IPS-18c (cell line): ENCODE data around the gene SNRPB.

Experiments used
- H3K4me3 ChIP-seq: 2 replicates; pipeline ENCODE4 v1.7.0; 2013; ENCODE audit warnings: low read depth, mild to moderate bottlenecking, low read length, moderate library complexity; ENCODE audit not compliant: insufficient read depth
- H3K9me3 ChIP-seq: one replicate; pipeline ENCODE4 v1.6.1; 2013; ENCODE audit warnings: mild to moderate bottlenecking, low read length, moderate library complexity; ENCODE audit not compliant: control insufficient read depth, insufficient read depth

The SNRPB gene

DNA sequence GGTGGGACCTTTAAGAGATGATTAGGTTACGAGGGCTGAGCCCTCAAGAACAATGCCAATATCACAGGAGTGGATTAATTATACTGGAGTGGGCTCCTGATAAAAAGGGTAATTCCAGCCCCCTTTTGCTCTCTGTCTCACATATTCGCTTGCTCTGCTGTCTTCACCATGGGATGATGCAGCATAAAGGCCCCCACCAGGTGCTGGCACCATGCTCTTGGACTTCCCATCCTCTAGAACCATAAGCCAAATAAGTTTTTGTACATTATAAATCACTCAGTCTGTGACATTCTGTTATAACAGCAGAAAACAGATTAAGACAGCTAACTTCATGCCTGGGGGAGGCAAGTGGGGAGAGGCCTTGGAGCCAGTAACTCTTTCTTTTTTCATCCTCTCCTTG lies 9.8 kb upstream of the SNRPB start:
- Histone ChIP-seq H3K4me3 (no peak overlapping the region), H3K9me3 (no peaks in the 10 kb centered on the region)

GRCh38 chr20:2476742-2477615 lies 6.4 kb upstream of the SNRPB start:
- Histone ChIP-seq H3K4me3 (no peak overlapping the region), H3K9me3 (no peaks in the 10 kb centered on the region)

DNA sequence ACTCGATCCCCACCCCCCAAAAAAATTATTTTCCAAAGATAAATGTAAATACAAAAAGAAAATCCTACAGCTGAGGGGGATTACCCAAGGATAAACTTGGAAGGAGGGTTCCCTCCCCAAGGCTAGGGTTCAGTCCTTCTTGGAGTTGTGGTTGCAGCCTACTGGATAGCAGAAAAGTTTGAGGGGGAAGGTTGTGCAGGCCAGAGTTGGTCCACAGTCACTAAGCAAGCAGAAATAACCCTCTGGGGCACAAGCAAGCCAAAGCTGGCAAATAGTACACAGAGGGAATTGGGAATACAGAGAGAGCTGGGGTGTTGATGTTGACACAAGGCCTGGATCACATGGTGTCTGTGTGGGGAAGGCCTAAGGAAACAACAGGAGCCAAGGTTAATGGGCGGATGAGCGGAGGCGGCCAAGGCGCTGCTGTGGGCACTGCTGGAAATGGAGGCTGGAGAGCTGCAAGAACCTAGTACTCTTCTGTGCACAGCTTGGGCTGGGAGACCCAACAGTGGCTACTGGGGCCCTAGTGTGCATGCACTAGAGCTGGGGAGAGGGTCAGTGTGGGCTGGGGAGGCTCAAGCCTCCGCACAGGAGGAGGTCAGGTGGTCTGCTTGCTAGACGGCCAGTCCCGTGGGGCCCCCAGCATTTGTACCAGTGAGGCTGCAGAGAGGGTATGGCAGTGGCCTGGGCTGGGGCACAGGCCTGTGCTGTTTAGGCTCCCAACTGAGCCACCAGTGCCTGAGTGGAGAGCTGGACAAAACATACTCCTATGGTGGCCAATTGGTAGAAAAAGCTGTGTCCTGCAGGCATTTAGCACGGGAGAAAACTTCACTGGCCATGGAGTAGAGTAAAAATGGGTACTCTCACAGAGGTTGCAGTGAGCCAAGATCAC lies 5.5 kb upstream of the SNRPB start:
- Histone ChIP-seq H3K9me3 (no peaks in the 10 kb centered on the region), H3K4me3 (no peak overlapping the region)

- no peaks in the 10 kb centered on the region for H3K9me3 ChIP-seq
- no peak overlapping the region for H3K4me3 ChIP-seq
Measured at GRCh38 chr20:2473516-2473915, 2.9 kb upstream of the SNRPB start.

DNA sequence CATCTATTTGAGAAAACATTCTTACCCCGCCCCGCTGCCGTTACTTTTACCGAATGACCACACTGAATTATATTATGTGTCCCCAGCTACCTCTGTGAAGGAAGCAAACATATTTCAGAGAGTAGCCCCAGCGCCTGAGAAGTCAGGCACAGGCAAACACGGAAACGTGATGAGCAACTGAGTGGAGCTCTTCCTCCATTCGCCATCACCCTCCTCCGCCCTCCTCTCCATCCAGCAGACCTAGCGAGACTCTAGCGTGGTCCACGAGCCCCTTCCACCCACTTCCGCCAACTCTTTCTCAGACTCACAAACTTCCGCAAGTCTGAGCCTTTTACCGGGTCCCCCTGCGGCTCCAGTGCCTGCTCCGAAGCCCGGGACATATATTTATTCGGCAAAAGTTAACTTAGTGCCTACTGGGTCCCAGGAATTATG lies 582 bp downstream of the SNRPB start:
- no peaks in the 10 kb centered on the region for H3K9me3 ChIP-seq
- peak overlapping the region; percentile 88 for H3K4me3 ChIP-seq

DNA sequence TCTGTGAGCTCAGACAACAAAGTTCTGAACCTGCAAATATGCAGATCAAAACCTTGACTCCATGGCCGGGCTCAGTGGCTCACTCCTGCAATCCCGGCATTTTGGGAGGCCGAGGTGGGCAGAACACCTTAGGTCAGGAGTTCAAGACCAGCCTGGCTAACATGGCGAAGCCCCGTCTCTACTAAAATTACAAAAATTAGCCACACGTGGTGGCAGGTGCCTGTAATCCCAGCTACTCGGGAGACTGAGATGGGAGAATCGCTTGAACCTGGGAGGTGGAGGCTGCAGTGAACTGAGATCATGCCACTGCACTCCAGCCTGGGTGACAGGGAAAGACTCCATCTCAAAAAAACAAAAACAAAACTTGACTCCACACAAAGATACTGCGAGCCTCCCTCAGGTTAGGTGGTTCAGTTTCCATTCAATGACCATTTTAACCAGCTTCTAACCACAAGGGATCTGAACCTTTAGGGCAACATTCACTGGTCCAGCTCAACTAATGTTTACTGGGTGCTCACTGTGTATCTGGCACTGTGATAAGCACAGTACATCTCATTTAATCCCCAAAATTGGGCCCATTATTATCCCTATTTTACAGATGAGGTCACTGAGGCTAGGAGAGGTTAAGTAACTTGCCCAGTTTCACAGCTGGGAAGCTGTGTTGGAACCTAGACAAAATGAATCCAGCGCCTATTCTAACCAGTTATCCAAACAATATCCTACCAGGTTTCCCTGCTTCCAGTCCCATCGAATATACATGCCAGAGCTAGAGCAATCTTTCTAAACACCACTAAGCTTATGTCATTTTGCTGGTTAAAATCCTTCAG lies 1.8 kb downstream of the SNRPB start:
- H3K4me3 ChIP-seq, result peak overlapping the region; percentile 88
- H3K9me3 ChIP-seq, result no peaks in the 10 kb centered on the region

DNA sequence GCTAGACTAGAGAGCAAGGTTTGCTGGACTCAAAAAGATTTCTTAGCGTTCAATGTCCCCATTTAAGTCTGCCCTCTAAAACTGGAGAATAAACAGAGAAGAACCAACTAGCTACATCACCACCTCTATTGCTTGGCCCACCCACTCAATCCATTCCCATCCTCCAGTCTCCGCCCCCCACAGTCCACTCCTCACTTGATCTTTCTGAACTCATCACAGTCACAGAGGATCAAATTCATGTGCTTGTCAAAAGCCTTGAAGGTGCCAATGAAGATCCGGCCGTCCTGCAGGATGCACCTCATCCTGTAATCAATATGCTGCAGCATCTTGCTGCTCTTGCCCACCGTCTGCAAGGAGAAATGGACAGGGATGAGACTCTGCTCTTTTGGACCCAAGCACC lies 3.2 kb downstream of the SNRPB start:
- H3K9me3 ChIP-seq, result no peaks in the 10 kb centered on the region
- H3K4me3 ChIP-seq, result no peak overlapping the region

DNA sequence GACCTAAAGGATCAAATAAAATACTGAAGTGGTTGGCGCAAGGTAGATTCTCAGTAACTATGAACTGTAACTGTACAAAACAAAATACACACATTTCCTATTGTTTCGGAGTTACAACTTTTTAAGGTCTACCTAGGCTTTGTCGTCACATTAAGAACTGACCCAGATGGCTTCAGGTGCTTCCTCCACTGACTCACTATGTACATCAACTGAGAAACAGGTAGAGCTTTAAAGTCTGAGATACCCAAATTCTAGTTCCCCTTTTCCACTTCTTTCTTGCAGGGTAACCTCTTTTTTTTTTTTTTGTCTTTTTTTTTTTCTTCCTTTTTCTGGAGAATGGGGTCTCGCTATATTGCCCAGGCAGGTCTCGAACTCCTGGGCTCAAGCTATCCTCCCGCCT lies 5.5 kb downstream of the SNRPB start:
- Histone ChIP-seq H3K9me3 (no peaks in the 10 kb centered on the region), H3K4me3 (no peak overlapping the region)

- no peak overlapping the region for H3K4me3 ChIP-seq
- no peaks in the 10 kb centered on the region for H3K9me3 ChIP-seq
Measured at GRCh38 chr20:2463616-2464365, 6.8 kb downstream of the SNRPB start.

DNA sequence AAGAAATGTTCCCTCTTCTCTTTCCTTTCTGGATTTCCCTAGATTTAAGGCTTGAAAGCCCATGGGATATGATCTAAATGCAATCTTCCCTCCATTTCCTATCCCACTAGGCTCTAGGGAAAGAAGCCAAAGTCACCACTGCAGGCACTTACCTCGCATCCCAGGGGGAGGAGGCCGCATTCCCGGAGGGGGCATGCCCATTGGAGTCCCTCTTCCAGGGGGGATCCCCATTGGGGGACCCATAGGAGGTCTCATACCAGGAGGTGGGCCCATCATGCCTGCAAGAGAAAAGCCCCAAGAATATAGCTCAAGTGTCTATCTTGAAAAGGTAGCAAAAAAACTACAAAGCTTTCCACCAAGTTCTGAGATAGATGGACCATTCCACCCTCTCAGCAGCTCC lies 8.1 kb downstream of the SNRPB start:
- no peak overlapping the region for H3K4me3 ChIP-seq
- no peaks in the 10 kb centered on the region for H3K9me3 ChIP-seq

DNA sequence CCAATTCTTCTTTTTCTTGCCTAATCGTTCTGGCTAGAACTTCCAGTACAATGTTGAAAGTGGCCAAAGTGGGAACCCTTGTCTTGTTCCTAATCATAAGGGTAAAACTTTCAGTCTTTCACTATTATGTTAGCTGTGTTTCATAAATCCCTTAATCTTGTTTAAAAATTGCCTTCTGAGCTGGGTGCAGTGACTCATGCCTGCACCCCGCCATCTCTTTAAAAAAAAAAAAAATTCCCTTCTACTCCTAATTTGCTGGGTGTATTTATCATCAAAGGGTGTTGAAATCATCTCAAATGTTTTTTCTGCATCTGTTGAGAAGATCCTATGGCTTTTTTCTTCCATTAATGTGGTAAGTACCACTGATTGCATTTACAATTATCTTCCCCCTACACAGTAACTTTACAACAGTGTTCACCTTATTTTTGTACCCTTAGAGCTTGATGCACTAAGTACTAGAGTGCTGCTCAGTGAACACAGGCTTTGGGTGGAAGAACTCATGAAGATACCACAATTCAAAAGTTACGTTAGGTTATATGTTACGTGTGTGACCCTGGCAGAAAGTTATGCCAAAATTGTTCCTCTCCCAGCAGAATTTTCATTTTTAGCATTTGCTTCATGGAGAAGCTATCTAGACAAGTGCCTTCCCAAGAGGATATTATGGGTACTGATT lies 9.7 kb downstream of the SNRPB start:
- Histone ChIP-seq H3K9me3 (no peaks in the 10 kb centered on the region), H3K4me3 (no peak overlapping the region)

DNA sequence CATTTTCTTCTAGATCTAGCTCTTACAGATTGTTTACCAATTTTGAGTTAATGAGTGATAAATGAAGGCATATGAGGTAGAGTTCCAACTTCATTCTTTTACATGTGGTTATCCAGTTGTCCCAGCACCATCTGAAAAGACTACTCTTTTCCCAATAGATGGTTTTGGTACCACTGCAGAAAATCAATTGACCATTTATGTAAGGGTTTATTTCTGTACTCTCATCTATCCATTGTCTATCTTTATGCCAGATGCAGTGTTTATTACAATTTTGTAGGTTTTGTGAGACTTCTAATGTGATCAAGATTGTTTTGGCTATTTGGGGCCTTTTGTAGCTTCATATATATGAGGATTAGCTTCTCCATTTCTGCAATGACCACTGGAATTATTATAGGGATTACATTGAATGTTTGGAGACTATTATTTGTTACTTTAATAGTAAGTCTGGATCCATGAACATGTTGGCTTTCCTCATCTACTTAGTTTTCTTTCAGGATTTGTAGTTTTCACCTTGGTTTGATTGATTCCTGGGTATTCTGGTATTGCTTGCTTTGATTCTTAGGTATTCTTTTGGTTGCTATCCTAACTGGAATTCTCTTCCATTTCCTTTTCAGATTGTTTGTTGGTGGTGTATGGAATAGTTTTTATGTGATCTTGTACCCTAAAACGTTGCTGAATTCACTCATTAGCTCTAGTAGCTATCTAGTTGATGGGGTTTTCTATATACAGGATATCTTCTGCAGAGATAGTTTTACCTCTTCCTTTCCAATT lies 10.4 kb downstream of the SNRPB start:
- no peak overlapping the region for H3K4me3 ChIP-seq
- H3K9me3 ChIP-seq, result no peaks in the 10 kb centered on the region

DNA sequence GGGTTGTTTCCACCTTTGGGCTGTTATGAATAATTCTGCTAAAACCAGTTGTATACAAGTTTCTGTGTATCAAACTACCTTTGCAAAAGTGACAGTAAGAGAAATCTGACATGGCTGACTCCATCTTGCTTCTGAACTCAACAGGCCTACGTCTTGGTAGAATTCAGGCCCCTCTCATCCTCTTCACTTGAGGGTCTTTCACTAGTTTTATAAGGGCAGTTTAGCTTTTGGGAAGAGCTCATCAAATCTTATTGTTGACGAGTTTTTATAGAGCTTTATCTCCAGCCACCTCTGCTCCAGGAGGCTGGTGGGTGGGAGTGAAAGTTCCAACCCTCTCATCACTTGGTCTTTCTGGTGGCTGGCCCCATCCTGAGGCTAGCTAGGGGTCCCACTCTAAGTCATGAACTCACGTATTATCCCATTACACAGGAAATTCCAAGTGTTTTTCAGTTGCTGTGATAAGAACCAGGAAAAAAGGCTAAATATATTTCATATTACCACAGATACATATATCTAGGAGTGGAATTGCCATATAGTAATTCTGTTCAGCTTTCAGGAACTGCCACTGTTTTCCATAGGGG lies 11.6 kb downstream of the SNRPB start:
- H3K9me3 ChIP-seq, result no peaks in the 10 kb centered on the region
- no peak overlapping the region for H3K4me3 ChIP-seq

- H3K4me3 ChIP-seq, result no peak overlapping the region
- H3K9me3 ChIP-seq, result no peaks in the 10 kb centered on the region
Measured at GRCh38 chr20:2455771-2456497, 14.7 kb downstream of the SNRPB start.

DNA sequence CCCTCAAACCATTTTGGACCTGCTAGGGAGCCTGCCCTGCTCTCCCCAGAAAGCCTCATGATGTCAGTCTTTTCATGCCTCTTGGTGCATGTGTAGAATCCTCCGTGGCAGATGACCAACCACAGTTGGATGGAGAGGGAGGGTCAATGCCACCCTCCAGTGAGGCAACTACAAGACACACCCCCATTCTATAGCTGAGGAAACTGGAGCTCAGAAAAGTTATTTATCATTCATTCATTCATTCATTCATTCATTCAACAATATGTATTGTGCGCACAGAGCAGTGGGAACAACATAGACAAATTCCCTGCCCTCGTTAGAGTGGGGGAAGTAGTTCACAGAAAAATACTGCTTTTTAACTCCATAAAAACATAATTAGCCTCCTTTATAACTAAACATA lies 16.8 kb downstream of the SNRPB start:
- no peaks in the 10 kb centered on the region for H3K9me3 ChIP-seq

More for the DNA sequence above, 16.8 kb downstream of the SNRPB start:
- H3K4me3 ChIP-seq, result no peak overlapping the region
